GM08714 (cell line): Measurements from ENCODE around the gene MOXD1.
"Not testable (repeated sequence)": the region's sequence is repeated elsewhere in the genome, so short reads cannot be mapped to it uniquely, and the experiment has no call there.

ENCODE experiments used
- H3K4me3 ChIP-seq: fragments of 200-500 bp; sonication (Bioruptor generic); 2 replicates; pipeline ENCODE4 v1.5.1; 2014; ENCODE audit warnings: mild to moderate bottlenecking, low read length, inconsistent platforms
- ZNF274 ChIP-seq: IDR thresholded peaks from 2 replicates; pipeline ENCODE4 v1.6.1; 2012; ENCODE audit warnings: mild to moderate bottlenecking, low read depth, low read length

MOXD1 gene

DNA sequence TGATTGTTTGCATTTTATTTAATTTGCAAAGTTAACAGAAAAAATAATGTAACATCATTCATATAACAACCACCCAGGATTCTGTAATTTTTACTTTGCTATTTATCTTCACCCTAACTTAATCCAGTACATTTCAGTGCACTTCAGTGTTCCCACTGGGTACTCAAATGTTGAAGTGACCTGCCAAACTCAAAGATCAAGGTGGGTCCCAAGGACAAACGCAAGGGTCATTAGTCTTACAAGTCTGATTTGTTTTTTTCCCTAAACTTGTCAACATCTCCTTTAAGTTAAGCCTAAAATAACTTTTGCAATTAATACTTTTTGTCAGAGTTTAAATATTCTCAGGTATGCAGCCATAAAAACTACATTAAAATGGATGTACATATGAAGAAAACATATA lies 53.0 kb downstream of the MOXD1 start:
- no peak overlapping the region for H3K4me3 ChIP-seq
- TF ChIP-seq ZNF274, result no peak

DNA sequence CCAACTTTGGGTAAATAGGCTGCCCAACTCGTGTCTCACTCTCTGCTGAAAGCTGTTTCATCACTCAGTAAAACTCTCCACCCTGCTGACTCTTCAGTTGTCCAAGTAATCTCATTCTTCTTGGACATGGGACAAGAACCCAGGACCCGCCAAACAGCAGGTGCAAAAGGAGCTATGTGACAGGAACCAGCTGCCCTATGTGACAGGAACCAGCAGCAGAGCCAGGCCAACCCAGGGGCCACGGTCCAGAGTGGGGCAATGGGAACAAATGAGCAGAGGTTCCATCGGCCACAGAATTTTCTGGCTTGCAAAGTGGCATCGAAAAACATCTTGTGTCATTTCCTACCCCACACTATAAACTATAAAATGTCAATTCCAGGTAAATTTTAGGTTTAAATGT lies 56.5 kb downstream of the MOXD1 start:
- TF ChIP-seq ZNF274, result no peak
- no peak overlapping the region for H3K4me3 ChIP-seq

DNA sequence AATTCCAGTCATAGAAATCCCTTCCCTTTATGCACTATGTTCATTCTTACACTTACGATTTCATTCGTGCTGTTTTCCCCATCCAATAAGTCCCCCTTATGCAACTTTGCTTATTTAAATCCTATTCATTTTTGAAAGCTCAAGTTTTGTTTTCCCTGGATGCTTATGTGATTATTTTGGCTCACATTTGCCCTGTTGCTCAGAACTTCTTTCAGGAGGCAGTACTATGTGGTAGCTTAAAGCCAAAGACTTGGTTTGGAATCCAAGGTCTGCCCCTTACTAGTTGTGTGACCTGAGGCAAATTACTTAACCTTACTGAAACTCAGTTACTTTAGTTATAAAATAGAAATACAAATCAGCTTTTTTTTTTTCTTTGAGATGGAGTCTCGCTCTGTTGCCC lies 59.6 kb downstream of the MOXD1 start:
- TF ChIP-seq ZNF274, result no peak

DNA sequence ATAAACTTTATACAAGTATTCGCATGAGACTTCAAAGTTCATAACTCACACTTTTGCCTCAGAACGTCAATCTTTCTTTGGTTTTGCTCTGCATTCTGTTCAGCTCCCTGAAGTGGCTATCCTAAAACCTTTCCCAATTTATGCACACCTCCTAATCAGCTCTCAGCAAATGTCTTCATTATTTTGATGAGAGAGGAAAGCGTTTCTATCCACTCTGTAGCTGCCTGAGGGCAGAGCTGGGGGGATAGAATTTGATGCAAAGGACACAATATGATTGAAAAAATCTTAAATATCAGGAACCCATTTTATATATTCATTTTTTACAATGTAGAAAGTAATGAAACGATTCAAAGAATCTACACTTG lies 66.8 kb downstream of the MOXD1 start:
- no peak for TF ChIP-seq ZNF274
- no peak overlapping the region for H3K4me3 ChIP-seq

More for the DNA sequence above, 59.6 kb downstream of the MOXD1 start:
- H3K4me3 ChIP-seq, result no peak overlapping the region

DNA sequence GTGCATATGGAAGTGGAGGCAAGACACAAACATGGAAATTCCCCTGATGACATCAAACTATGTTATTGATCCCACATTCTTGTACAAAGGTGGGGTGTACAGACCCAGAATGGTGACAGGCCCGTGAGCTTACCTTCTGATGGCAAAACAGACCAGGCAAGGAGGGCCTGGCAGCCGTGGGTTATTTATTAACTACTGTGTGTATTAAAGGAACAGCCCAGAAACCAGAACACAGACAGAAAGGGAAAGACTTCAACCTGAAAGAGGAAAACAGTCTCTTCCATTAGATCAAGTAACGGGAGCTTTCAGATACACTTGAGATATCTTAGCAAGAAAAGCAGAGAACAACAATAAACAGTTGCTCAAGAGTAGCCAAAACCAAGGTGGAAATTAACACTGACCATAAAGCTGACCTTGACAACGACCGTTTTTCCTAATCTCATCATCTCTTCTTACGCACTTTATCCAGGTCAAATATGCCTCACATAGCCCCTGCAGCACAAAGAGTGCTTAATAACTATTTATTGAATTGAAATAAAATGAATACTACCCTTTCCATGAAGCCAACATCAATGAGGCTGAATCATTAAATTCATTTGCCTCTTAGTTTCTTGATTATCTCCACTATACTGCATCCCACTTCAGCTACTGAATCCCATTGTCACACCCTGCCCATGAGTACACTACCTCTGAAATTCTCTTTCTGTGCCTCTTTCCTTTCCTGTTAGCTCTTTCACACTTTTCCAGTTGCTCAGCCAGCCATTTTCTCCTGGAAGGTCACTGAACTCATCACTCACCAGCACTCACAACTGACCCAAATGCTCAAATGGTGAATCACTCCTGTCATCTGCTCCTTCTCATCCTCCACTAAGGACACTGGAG lies 67.4 kb downstream of the MOXD1 start:
- no peak overlapping the region for H3K4me3 ChIP-seq
- TF ChIP-seq ZNF274, result no peak

DNA sequence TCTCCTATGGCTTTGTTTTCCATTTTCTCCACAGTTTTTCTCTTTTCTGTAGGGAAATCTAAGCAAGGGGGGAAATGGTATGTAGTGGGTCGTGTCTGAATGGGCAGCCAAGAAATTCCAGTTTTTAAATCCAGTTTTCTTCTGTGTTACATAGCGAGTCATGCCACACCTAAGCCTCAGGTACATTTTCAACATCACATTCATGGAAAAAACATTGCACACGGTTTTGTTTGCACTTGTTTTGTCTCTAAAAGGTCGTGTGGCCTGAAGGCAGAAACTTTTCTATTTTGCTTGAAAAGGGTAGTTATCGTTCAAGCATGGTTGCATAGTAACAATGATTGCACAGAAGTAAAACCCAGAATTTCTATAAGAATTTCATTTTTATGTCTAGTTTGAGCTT lies 70.5 kb downstream of the MOXD1 start:
- no peak for TF ChIP-seq ZNF274
- no peak overlapping the region for H3K4me3 ChIP-seq

DNA sequence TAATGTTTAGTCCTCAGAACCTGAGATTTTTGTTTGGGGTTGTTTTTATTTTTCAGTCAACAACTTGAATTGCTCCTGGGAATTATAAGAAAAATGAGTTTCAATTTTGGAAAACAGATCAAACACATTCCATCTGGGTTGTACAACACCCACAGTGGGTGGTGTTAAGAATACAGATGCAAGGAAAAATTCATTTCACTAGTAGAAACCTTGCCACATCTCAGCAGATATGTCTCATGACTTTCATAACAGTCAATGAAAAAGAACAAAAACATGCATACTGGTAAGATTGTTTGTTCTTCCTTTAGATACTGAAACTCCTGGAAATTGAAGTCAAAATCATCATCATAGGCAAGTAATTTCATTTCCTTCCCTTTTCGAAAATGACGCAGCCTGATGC lies 78.9 kb downstream of the MOXD1 start:
- no peak overlapping the region for H3K4me3 ChIP-seq
- no peak for TF ChIP-seq ZNF274

DNA sequence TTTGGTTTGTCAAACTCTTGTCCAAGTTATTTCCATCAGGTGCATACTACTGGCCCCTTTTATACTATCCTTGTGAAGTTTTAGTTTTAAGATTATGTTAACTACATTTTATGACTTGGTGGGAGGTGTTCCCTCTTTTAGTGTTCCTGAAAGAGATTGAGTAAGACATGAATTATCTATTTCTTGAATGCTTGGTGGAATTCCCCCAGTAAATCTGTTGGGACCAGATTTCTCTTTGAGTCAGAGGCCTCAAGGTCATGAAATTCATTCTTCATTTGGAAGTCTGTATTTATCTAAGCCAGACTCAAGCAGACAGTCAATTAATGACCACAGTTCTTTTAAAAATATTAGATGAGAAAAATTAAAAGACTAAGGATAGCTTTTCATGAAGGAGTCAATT lies 81.3 kb downstream of the MOXD1 start:
- no peak overlapping the region for H3K4me3 ChIP-seq
- TF ChIP-seq ZNF274, result no peak

DNA sequence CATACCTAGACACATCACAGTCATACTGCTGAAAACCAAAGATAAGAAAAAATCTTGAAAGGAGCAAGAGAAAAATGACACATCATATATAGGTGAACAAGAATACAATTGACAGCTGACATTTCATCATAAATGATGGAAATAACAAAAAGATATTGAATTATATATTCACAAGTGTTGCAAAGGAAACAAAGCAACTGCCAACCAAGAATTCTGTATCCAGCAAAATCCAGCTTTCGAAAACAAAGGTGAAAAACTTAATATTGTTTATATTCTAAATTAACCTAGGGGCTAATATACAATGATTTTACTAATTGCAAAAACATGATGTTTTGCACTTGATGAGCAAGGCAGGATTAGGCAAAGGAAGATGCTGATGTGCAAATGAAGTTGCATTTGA lies 84.3 kb downstream of the MOXD1 start:
- no peak overlapping the region for H3K4me3 ChIP-seq
- TF ChIP-seq ZNF274, result no peak

DNA sequence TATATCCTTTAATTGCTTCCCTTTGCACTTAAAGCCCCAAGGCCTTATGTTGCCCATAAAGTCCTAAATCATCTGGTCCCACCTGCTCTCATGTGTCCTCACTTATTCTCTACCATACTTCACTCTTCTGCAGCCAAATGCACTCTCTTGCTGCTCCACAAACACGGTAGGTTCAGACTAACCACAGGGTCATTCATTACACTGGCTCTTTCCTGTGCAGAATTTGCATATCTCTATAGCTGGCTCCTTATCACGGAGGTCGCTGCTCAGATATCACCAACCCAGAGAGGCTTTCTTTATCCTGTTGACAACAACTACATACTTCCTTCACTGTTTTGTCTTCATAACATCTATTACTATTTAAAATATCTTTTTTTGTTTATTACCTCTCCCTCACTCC lies 86.8 kb downstream of the MOXD1 start:
- no peak overlapping the region for H3K4me3 ChIP-seq
- no peak for TF ChIP-seq ZNF274

DNA sequence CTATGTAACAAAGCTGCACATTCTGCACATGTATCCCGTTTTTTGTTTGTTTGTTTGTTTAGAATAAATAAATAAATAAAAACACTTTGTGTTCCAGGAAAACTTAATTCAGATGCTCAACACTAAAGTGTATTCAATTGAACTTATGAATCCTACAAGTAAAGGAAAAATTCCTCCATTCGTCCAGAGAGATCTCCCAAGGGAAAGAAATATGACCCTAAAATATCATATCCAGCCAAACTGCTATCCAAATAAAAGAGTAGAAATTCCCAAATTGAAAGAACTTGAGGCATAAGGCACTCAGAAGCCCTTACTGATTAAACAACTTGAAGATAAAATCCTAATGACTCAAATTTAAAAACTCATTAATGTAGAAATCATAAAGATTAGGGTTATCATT lies 90.4 kb downstream of the MOXD1 start:
- no peak overlapping the region for H3K4me3 ChIP-seq
- TF ChIP-seq ZNF274, result no peak

DNA sequence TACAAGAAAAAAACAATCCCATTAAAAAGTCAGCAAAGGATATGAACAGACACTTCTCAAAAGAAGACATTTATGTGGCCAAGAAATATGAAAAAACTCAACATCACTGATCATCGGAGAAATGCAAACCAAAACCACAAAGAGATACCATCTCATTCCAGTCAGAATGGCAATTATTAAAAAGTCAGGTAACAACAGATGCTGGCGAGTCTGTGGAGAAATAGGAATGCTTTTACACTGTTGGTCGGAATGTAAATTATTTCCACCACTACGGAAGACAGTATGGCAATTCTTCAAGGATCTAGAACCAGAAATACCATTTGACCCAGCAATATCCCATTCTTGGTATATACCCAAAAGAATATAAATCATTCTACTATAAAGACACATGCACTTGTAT lies 91.1 kb downstream of the MOXD1 start:
- H3K4me3 ChIP-seq, result not testable (repeated sequence)

DNA sequence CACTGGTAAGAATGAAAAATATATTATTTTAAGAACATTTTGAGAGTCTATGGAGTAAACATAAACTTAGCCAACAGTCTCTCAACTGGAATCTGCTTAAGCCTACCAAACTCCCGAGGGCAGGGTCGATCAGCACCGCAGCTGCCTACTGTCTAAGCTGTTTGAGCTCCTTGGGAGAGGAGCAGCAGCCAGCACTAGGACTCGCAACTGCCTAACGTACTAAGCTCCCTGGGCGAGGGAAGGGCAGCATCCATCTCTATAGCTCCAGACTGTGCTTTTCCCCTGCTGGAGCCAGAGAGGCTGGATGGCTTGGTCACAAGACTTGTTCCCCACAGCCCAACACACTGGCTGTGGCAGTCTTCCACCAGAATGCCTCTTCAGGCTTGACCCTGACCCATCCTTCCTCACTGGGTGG lies 96.4 kb downstream of the MOXD1 start:
- no peak for TF ChIP-seq ZNF274
- no peak overlapping the region for H3K4me3 ChIP-seq

DNA sequence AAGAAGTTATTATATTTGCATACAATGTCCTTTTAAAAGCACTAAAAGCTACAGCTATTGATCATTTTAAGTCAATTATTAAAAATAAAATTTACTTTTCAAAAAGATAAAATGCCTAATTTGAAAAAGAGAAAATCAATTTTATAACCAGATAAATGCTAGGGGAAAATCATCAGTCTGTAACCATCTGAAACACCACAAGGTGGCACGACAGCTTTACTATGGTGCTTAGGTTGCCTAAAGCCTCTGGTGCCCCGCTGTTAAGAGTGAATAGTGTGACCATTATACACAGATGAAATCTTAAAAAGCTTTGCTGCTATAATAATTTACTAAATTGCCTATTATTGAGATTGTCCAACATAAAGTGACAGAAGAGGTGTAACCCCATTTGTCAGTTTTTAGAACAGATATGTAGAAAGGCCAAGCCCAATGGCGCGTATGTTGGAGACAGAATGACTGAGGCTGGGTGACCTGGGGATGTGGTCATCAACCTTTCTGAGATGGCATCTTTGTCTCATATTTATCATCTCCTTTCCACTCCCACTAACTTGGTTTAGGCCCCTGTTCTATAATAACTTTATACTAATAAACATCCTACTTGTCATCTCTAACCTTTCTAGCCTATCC lies 100.8 kb downstream of the MOXD1 start:
- H3K4me3 ChIP-seq, result no peak overlapping the region
- no peak for TF ChIP-seq ZNF274

DNA sequence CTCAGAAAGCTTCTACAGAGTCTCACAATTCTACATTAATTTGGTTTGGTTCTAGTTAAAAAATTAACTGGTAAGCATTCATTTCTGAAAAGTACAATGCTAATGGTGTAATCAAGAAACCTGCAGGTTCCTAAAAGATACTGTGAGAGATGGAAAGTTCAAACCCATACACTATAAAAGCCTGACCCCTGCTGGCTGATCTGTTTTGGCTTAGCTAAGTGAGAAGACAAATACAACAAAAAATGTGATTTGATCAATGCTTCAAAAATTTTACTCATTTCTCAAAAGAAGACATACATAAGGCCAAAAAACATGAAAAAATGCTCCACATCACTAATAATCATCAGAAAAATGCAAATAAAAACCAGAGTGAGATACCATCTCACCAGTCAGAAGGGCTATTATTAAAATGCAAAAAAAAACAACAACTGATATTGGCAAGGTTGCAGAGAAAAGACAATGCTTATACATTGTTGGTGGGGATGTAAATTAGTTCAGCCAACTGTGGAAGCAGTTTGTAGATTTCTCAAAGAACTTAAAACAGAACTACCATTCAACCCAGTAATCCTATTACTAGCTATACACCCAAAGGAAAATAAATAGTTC lies 102.8 kb downstream of the MOXD1 start:
- no peak overlapping the region for H3K4me3 ChIP-seq
- no peak for TF ChIP-seq ZNF274
